ENCODE results near the gene MYLK2.
"Not testable (repeated sequence)": the region's sequence is repeated elsewhere in the genome, so short reads cannot be mapped to it uniquely, and the experiment has no call there.

MYLK2 gene

DNA sequence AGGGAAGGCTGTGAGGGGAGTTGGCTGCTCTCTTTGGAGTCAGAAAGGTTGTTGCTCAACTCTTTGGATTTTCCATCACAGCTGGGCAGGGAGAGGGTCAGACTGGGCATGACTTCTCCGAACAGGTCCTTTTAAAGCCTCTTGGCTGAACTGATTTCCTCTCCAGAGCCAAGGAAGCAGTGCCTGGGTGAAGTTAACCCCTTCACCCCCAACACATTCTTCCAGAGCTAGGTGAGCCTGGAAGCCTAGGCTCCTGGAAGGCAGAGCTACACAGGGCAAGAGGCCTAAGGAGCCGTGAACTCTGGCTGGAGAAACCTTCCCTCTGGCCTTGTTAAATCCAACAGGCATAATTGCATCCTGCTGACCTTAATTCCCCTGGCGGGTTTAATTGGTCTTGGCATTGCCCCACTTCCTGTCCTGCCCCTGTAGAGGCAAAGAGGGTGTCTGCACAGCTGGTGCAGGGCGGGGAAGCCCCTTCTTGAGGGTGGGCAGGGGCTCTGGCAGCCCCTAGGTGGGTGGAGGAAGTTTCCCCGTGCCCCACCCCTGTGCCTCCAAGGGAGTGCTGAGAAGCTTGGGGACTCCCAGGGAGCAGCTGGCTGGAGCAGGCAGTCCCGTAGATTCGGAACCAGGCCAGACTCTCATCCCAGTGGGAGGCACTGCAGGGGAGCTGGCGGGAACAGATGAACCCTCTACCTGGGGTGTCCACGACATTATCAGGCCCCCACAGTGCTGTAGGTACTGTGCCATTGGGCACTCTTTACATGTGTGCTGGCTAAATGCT lies 3.6 kb upstream of the MYLK2 start:
- DNase-seq (ENCODE audit: low read depth) = no peak

- DNase-seq (ENCODE audit: low read depth) = no peak
Measured at GRCh38 chr20:31816221-31816620, 2.9 kb upstream of the MYLK2 start.

- DNase-seq (ENCODE audit: low read depth) = no peak
Measured at GRCh38 chr20:31817461-31817860, 1.7 kb upstream of the MYLK2 start.

- no peak for DNase-seq (ENCODE audit: low read depth)
Measured at GRCh38 chr20:31818376-31818908, 714 bp upstream of the MYLK2 start.

GRCh38 chr20:31820228-31820627 lies 1.1 kb downstream of the MYLK2 start:
- no peak for DNase-seq (ENCODE audit: low read depth)

DNA sequence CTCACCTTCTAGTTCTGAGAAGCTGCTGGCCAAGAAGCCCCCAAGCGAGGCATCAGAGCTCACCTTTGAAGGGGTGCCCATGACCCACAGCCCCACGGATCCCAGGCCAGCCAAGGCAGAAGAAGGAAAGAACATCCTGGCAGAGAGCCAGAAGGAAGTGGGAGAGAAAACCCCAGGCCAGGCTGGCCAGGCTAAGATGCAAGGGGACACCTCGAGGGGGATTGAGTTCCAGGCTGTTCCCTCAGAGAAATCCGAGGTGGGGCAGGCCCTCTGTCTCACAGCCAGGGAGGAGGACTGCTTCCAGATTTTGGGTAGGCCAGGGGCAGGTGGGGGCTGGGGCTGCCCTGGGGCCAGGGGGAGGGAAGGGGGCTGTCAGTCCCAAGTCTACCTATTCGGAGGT lies 2.3 kb downstream of the MYLK2 start:
- no peak for DNase-seq (ENCODE audit: low read depth)

DNA sequence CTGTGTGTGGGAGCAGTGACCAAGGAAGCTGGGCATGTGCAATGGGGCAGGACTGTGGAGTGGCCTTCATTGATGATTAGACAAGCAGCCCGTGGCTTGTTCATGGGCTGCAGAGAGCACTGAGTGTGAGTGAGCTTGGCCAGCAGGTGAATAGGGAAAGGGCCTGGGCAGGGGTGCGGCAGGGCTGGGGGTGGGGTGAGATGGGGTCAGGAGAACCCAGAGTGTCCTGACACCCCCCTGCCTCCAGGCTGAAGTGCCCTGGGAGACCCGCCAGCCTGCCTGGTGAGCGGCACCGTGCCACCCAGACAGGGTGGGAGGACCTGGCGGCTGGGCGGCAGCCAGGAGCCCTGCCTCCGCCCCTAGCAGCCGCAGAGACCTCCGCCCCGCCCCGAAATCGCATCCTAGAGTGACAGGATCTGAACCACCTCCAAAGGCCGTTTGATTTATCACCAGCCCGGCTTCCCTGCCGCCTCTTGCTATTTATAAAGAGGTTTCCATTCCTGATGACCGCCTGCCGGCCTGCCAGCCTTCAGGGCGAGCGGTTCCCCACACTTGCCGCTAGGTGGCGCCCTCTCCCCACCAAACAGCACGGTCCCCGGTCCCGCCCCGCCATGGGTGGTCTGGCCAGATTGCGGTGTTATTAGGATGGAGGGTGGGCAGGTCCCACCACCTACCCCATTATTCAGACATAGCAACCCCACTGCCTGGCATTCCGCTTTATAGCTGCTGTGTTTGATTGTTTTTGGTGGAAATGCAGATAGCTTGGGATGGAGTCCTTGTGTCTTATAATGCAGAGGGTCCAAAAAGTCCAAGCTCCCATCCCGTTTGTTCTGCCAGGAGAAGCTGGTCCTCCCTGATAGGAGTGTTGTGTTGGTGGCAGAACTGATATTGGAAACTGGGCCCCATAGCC lies 3.5 kb downstream of the MYLK2 start:
- peak; percentile 59 for DNase-seq (ENCODE audit: low read depth)

DNA sequence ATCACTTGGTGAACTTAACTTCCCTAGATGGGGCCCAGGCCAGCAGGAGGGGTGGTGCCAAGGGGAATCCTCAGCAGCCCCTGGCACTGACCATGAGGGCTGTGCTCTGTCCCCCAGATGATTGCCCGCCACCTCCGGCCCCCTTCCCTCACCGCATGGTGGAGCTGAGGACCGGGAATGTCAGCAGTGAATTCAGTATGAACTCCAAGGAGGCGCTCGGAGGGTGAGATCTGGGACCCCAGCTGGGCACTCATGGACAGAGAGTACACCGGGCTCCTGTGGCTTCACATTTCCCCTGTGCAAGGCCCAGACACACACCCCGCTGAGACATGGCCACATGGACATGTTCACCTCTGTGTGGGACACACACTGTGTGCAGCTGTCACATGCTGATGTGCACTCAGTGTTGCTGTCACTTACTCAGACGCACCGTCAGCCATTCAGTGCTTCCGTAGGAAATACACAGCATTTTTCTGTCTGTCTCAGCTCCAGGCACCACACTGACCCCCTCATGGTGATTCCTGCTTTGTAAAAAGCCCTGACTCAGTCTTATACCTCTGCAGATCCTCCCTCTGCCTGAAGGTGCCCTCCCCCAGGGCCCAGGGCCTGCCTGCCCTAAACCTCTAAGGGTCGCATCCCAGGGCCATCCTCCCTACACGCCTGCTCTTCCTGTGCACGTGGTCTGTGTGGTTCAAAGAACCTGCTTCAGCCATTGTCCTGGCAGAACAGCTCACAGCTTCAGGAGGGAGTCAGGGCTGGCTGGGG lies 4.4 kb downstream of the MYLK2 start:
- no peak for DNase-seq (ENCODE audit: low read depth)

GRCh38 chr20:31824125-31824485 lies 4.9 kb downstream of the MYLK2 start:
- DNase-seq (ENCODE audit: low read depth) = no peak

GRCh38 chr20:31824554-31825313 lies 5.6 kb downstream of the MYLK2 start:
- no peak for DNase-seq (ENCODE audit: low read depth)

- no peak for DNase-seq (ENCODE audit: low read depth)
Measured at GRCh38 chr20:31826074-31826473, 6.9 kb downstream of the MYLK2 start.

- no peak for DNase-seq (ENCODE audit: low read depth)
Measured at GRCh38 chr20:31827059-31827458, 7.9 kb downstream of the MYLK2 start.

DNA sequence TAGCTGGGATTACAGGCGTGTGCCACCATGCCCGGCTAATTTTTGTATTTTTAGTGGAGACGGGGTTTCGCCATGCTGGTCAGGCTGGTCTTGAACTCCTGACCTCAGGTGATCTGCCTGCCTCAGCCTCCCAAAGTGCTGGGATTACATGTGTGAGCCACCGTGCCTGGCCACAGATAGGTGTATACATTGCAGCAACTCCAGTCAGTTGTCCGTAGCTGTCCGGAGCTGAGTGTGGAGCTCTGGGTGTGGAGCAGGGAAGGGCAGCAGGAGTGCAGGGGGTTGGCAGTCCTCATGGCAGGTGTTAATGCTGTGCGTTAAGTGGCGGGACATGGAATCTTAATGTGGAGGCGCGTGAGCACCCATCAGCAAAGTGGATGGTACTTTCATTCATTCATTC lies 8.9 kb downstream of the MYLK2 start:
- not testable (repeated sequence) for DNase-seq (ENCODE audit: low read depth)

DNA sequence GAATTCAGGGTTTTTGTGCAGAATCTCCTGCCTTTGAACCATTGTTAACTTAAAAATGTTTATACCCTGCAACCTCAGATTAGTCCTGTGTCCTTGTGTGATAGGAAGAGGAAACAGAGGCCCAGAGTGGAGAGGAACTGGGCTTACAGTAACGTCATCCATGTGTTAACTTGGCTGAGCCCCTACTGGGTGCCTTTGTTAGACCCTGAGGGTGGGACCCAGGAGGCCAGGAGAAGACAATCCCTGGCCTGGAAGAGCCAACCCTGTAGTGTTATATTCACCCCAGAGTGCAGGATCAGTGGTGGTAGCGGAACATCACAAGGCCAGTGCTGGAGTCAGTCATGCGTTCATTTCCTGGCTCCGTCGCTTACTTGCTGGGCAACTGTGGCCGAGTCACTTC lies 10.6 kb downstream of the MYLK2 start:
- no peak for DNase-seq (ENCODE audit: low read depth)

DNA sequence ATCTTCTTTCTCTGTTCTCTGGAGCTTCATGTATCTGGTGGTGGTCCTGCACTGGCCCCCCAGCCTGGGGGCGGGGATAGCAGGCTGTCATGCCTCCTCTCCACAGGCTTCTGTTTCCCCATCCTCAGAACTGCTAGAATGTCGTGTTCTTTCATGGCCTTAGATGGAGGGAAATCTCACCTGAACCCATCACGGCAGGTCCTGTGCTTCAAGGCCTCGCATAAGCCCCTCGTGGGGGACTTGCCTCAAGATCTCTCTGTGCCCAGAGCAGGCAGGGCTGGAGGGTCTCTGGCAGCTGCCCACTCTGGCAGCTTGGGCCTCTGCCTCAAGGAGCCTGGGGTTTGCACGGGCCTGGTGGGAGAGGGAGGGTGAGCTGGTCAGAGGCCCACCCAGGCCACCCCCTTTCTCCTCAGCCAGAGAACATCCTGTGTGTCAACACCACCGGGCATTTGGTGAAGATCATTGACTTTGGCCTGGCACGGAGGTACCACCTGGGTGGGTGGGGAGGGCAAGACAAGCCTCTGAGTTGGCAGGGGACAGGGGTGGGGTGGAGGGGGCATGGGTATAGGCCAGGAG lies 11.3 kb downstream of the MYLK2 start:
- no peak for DNase-seq (ENCODE audit: low read depth)

GRCh38 chr20:31831211-31831610 lies 12.1 kb downstream of the MYLK2 start:
- DNase-seq (ENCODE audit: low read depth) = no peak

DNA sequence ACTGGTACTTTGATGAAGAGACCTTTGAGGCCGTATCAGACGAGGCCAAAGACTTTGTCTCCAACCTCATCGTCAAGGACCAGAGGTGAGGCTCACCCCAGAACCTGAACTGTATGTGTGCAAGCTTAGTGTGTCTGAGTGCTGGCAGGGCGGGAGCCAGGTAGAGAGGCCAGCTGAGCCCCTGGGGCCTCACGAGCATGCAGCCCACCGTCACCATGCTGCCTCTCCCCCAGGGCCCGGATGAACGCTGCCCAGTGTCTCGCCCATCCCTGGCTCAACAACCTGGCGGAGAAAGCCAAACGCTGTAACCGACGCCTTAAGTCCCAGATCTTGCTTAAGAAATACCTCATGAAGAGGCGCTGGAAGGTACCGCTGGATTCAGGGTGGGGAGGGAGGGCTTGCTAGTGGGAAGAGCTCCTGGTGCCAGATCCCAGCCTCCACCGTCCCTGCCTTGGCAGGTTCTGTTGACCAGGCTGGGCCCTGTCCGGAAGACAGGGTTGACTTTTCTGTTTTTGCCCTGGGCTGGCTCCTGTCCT lies 12.7 kb downstream of the MYLK2 start:
- no peak for DNase-seq (ENCODE audit: low read depth)

DNA sequence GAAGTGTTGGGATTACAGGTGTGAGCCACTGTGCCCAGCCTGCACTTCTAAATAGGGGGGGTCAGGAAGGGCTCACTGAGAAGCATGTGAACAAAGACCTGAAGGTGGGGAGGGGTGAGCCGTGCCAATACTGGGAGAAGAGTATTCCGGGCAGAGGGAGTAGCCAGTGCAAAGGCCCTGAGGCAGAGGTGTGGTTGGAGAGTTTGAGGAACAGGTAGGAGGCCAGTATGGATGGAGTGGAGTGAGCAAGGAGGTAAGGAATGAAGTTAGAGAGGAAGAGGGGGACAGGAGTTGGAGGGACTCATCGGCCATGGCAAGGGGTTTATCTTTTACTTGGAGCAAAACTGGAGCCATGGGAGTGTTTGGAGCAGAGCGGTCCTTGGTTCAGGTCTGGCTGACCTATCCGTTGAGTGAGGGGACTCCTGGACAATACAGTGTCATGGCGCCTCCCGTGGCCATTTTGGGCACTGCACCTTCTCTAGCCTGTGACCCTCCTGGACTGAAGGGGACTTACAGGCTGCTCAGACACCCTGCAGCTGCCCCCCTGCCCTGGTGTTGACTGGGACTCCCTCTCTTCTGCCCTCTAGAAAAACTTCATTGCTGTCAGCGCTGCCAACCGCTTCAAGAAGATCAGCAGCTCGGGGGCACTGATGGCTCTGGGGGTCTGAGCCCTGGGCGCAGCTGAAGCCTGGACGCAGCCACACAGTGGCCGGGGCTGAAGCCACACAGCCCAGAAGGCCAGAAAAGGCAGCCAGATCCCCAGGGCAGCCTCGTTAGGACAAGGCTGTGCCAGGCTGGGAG lies 14.2 kb downstream of the MYLK2 start:
- DNase-seq (ENCODE audit: low read depth) = peak; percentile 20

- DNase-seq (ENCODE audit: low read depth) = no peak
Measured at GRCh38 chr20:31833931-31834521, 14.9 kb downstream of the MYLK2 start.

DNA sequence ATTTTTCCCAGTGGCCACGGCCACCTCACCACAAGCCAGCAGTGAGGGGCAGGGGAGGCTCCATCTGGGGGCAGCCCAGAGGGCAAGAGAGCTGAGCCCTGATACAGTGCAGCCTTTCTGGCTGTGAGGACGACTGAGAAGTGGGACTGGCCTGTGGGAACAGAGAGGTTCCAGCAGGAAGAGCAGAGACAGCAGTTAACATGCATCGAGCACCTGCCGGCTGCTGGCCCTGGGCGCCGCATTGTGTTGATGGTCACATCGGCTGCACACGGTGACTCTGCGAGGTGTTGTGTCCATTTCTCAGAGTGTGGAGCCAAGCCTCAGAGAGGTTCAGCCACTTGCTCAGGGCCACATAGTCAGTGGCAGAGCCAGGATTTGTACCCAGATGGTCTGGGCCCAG lies 16.4 kb downstream of the MYLK2 start:
- DNase-seq (ENCODE audit: low read depth) = no peak

All from activated T-helper 1 cell treated with Interleukin-2 at 50 U/mL for 16 hours (primary cell).